HG02678 (cell line): ENCODE measurements around the gene GPR52.
"Not testable (repeated sequence)": the region's sequence is repeated elsewhere in the genome, so short reads cannot be mapped to it uniquely, and the experiment has no call there.

Experiments
- ATAC-seq: cut with Tn5 transposase; IDR thresholded peaks from one replicate; pipeline ENCODE4 v1.9.1; 2021; ENCODE audit warnings: mild to moderate bottlenecking, moderate library complexity; ENCODE audit not compliant: unreplicated experiment

GPR52 gene, protein sequence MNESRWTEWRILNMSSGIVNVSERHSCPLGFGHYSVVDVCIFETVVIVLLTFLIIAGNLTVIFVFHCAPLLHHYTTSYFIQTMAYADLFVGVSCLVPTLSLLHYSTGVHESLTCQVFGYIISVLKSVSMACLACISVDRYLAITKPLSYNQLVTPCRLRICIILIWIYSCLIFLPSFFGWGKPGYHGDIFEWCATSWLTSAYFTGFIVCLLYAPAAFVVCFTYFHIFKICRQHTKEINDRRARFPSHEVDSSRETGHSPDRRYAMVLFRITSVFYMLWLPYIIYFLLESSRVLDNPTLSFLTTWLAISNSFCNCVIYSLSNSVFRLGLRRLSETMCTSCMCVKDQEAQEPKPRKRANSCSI

GRCh38 chr1:174447866-174448530, at the start of gene GPR52:
TSS of gene GPR52 (plus strand) at chr1:174447964. CDS start at chr1:174448112, 148 bp downstream.
- ATAC-seq = no peak

GRCh38 chr1:174398246-174398645, 49.5 kb upstream of the GPR52 start:
- peak; percentile 53 for ATAC-seq

GRCh38 chr1:174399211-174399610, 48.6 kb upstream of the GPR52 start:
- no peak for ATAC-seq

- no peak for ATAC-seq
Observed at GRCh38 chr1:174401075-174401474, 46.7 kb upstream of the GPR52 start.

DNA sequence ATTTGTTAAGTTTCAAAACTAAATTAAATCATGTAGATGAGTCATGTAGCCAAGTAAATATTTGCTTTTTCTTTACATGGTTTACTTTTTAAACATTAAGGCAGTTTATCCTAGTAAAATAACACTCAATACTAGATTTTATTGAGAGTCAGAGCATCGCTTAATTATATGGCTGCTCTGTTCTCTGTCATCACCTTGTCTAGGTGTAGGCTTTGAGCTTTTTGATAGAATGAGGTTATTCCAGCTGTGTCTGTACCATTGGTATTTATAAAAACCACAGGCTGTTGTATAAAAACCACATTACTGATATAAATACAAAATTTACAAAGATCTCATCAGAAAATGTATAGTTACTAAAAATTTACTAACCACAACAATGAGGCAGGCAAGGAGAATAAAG, 42.5 kb upstream of the GPR52 start:
- ATAC-seq = no peak

DNA sequence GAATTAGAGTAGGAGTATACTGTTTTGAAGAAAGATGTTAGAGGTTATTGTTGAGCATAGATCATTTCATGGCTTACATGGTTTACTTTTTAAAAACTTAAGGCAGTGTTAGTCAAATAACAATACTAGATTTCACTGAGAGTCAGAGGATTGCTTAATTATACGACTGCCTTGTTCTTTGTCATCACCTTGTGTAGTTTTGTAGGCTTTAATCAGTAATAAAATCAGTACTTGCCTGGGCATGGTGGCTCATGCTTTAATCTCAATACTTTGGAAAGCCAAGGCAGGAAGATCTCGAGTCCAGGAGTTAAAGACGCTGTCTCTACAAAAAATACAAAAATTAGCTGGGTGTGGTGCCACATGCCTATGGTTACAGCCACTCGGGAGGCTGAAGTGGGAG, 41.3 kb upstream of the GPR52 start:
- no peak for ATAC-seq

DNA sequence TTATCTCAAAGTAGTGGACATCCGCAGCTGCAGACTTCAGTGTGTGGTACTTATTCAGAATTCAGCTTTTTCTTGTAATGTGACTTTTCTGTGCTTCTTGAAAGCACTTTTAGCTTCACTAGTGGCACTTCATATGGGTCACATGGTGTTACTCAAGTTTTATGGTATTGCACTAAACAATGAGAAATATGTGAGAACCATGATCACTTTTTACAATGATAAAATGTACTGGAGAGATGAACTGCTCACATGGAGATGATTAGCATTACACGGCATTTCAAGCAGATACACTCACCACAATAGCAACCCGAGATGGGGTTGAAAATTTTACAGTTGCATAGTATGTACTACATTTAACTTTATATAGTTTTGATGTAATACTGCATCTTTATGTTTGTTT, 40.1 kb upstream of the GPR52 start:
- no peak for ATAC-seq

DNA sequence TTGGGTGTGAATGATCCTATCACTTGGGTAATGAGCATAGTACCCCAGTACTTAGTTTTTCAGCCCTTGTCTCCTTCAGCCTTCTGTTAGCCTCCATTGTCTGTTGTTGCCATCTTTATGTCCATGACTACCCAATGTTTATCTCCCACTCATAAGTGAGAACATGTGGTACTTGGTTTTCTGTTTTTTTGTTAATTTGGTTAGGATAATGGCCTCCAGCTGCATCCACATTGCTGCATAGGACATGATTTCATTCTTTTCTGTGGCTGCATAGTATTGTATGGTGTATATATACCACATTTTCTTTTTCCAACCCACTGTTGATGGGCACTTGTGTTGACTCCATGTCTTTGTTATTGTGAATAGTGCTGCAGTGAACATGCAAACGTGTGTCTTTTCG, 39.6 kb upstream of the GPR52 start:
- no peak for ATAC-seq

- ATAC-seq = not testable (repeated sequence)
Observed at GRCh38 chr1:174409801-174410200, 38.0 kb upstream of the GPR52 start.

DNA sequence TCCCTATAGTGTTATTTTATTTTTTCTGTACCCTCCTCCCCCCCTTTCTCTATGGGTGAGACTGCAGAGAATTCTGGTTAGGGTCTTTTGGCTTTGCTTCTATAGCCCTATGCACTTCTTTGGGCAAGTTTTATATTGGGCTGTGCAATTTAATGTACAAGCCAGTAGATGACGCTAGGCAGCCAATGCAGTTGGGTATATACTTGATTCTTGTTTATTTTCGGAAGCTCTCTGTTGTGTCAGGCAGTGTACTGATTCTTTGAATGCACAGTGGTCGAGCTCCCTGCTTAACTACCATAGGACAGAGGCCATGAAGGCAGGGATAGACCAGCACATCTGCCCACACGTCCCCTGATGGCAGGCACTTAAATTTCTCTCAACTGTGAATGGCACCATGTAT, 34.1 kb upstream of the GPR52 start:
- ATAC-seq = no peak

GRCh38 chr1:174414203-174414602, 33.6 kb upstream of the GPR52 start:
- ATAC-seq = no peak

GRCh38 chr1:174415506-174415905, 32.3 kb upstream of the GPR52 start:
- ATAC-seq = no peak

DNA sequence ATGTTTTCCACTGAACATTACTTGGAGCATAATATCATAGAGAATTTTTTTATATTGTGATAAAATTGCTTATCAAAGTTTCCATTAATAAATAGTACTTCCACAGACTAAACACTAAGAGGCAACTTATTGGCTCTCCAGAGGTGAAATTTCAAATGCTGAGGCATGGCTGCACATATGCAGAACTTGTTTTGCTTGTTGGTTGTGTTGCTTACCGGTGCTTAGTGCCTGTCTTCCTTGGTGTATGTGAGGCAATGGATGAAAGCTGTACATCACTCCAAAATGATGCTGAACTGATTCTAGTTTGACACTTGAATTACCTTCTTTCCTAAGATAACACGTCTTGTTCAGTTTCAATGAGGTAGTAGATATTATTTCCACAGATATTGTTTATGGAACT, 29.8 kb upstream of the GPR52 start:
- no peak for ATAC-seq

DNA sequence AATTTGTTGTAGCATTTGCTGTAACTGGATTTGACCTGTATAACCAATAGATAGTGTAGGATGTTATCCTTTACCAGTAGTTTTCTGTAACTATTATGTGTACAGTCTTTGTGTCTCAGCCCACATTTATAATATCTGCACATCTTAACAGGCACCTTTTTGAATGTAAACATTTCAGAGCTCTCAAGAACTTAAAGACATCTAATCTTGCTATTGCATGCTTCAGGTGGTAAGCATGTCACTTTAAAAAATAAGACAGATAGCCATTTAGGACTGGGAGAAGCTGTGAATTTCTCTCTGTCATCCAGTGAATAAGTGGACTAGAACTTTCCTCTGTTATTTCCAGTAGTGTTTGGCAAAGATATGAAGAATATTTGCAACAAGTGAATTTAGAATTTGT, 22.6 kb upstream of the GPR52 start:
- no peak for ATAC-seq

GRCh38 chr1:174426153-174426552, 21.6 kb upstream of the GPR52 start:
- ATAC-seq = no peak

DNA sequence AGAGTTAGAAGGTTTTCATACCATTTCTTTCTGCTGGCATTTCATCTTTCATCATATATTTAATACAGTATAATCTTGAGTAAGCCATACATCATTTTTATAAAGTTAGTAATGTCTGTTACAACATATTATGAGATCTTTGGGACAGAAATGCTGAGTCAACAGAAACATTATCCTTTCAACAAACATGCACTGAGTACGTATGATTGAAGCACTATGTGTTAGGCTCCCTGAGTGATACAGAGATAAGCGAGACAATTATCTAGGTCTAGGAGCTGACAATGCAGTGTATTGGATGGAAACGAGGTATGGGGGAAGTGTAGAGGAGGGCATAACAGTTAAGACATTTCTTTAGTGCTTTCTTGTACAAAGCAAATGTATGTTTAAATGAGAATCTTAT, 19.7 kb upstream of the GPR52 start:
- no peak for ATAC-seq

DNA sequence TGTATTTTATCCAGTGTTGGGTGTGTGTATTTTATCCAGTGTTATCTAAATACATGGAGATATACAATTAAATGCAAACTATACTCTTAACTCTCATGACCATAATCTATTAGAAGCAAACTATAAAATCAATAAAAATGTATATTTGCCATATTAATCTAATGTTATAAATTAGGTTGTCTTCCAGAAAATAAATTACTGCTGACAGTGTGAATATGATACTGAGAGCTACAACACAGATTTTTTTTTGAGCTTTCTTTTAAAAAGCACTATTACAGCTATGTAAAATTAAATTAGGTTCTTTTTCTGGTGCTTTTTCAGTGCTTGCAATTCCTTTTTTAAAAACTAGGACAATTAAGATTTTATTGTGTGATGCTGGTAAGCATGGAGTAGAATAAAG, 19.0 kb upstream of the GPR52 start:
- no peak for ATAC-seq

DNA sequence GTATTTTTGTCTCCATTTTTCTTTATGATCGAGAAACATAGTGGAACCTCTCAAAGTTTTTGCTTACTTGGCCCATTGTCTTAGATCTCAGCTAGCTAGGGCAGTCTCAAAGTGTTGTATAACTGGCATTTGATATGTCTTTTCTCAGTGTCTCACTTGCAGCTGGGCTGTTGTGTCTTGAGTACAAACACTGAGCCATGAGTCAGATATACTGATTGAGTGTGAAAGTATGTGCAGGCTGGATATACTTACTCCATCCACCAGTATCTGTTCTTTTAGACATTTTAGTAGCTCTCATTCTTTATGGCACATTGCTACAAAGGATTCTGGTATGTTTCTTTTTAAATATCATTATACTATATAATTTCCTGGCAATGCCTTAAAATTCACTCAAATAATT, 14.3 kb upstream of the GPR52 start:
- no peak for ATAC-seq

GRCh38 chr1:174445351-174445750, 2.4 kb upstream of the GPR52 start:
- no peak for ATAC-seq

DNA sequence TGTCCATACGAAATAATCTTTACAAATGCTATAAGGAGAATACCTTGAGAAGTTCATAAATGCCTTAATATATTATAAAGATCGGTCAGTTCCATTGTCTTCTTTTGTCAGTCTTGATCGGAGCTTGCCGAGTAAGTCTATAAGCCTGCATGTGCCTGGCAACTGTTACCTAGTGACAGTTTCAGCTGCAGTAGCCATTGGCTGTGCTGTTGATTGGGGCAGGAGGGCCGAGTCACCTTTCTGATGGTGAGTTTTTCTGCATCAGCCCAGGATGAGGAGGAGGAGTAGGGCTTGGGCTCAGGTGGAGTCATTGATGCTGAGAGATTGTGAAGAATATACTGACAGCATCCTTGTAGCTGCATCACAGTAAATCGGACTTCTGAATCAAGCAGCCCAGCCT, 1.9 kb upstream of the GPR52 start:
- ATAC-seq = no peak

DNA sequence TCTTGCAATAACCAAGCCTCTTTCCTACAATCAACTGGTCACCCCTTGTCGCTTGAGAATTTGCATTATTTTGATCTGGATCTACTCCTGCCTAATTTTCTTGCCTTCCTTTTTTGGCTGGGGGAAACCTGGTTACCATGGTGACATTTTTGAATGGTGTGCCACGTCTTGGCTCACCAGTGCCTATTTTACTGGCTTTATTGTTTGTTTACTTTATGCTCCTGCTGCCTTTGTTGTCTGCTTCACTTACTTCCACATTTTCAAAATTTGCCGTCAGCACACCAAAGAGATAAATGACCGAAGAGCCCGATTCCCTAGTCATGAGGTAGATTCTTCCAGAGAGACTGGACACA, 743 bp downstream of the GPR52 start:
- no peak for ATAC-seq

DNA sequence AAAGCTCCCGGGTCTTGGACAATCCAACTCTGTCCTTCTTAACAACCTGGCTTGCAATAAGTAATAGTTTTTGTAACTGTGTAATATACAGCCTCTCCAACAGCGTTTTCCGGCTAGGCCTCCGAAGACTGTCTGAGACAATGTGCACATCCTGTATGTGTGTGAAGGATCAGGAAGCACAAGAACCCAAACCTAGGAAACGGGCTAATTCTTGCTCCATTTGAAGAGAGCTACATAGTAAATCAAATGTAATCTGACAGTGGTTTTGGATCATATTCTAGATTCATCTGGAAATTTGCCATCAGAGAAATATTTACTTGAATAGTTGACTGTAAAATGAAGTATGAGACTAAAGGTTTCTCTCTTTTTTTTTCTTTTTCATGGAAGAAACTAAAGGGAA, 1.2 kb downstream of the GPR52 start:
- no peak for ATAC-seq

- no peak for ATAC-seq
Observed at GRCh38 chr1:174451408-174451807, 3.6 kb downstream of the GPR52 start.
